OCI-LY7 (cell line): ENCODE results near the gene CAMK4. TPM values are rescaled to one million over a fixed set of nuclear protein-coding genes. Genes with fewer than 3 reads are reported as not detected.

ENCODE experiments used
- BruUV-seq: library from RNA; stranded (reverse); fragments of 400-500 nt; replicated peaks from 2 replicates; lab custom pipeline; 2021; lab: Mats Ljungman, UMichigan
- CTCF ChIA-PET: fragments of 300-600 bp; sonication (Branson Sonifier 250); formaldehyde crosslinking; loops from one replicate; lab custom pipeline; 2022; ENCODE audit warnings: antibody characterized with exemption; ENCODE audit not compliant: unreplicated experiment; lab: Charles Lee
- POLR2A ChIA-PET: fragments of 300-600 bp; sonication (Branson Sonifier 250); formaldehyde crosslinking; loops from one replicate; lab custom pipeline; 2022; ENCODE audit warnings: antibody characterized with exemption; lab: Charles Lee
- DNase-seq: peaks from one replicate; pipeline ENCODE4 v3.0.0-alpha.2; 2015; ENCODE audit warnings: low spot score
- H2AFZ ChIP-seq: fragments of 200-600 bp; sonication (generic), shearing (Covaris generic); 2 replicates; pipeline ENCODE4 v1.6.1; 2014; ENCODE audit warnings: mild to moderate bottlenecking, antibody characterized with exemption, low read length, moderate library complexity
- H3K27ac ChIP-seq: fragments of 200-600 bp; sonication (generic); 2 replicates; pipeline ENCODE4 v1.5.1; 2014; ENCODE audit warnings: mixed run types, low read depth, mild to moderate bottlenecking, moderate library complexity, low read length, inconsistent platforms; ENCODE audit not compliant: poor library complexity, severe bottlenecking
- H3K36me3 ChIP-seq: fragments of 200-600 bp; sonication (generic); 2 replicates; pipeline ENCODE4 v1.6.1; 2014; ENCODE audit warnings: mild to moderate bottlenecking, antibody characterized with exemption, low read length, moderate library complexity, mixed read lengths; ENCODE audit not compliant: insufficient read depth
- H3K4me1 ChIP-seq: fragments of 200-600 bp; sonication (generic); 2 replicates; pipeline ENCODE4 v1.5.1; 2014; ENCODE audit warnings: mild to moderate bottlenecking, low read length; ENCODE audit not compliant: insufficient read depth, poor library complexity, severe bottlenecking
- H3K4me2 ChIP-seq: fragments of 200-600 bp; sonication (generic); 2 replicates; pipeline ENCODE4 v1.6.1; 2014; ENCODE audit warnings: mild to moderate bottlenecking, low read length
- H3K4me3 ChIP-seq: fragments of 200-600 bp; sonication (generic); 2 replicates; pipeline ENCODE4 v1.5.1; 2014; ENCODE audit warnings: mild to moderate bottlenecking, low read depth, low read length; ENCODE audit not compliant: poor library complexity, severe bottlenecking
- H3K79me2 ChIP-seq: fragments of 200-600 bp; sonication (generic); 2 replicates; pipeline ENCODE4 v1.6.1; 2016; ENCODE audit warnings: low read depth, mild to moderate bottlenecking, low read length, moderate library complexity, mixed read lengths; ENCODE audit not compliant: insufficient read depth
- H3K9me2 ChIP-seq: fragments of 200-600 bp; sonication (generic); 2 replicates; pipeline ENCODE4 v1.6.1; 2016; ENCODE audit warnings: mild to moderate bottlenecking, low read length, mixed read lengths; ENCODE audit not compliant: insufficient read depth
- H3K9me3 ChIP-seq: fragments of 200-600 bp; sonication (generic); 2 replicates; pipeline ENCODE4 v1.6.1; 2014; ENCODE audit warnings: mild to moderate bottlenecking, mixed run types, low read length, mixed read lengths
- H4K20me1 ChIP-seq: fragments of 200-600 bp; sonication (generic); 2 replicates; pipeline ENCODE4 v1.6.1; 2014; ENCODE audit warnings: mild to moderate bottlenecking, antibody characterized with exemption, low read length, moderate library complexity, mixed read lengths; ENCODE audit not compliant: insufficient read depth
- EZH2phosphoT487 ChIP-seq: fragments of 200-600 bp; sonication (generic); IDR thresholded peaks from 2 replicates; pipeline ENCODE4 v1.6.1; 2018; ENCODE audit warnings: low read depth, borderline replicate concordance, mild to moderate bottlenecking, mixed run types, antibody characterized with exemption, low read length, moderate library complexity, mixed read lengths
- intact Hi-C: fragments of 100-400 bp; cut with micrococcal nuclease; formaldehyde crosslinking; loops from one replicate; pipeline ENCODE4 v1.10.0; 2022; ENCODE audit not compliant: unreplicated experiment
- total RNA-seq, 2 experiments: library from RNA; depleted of rRNA in 1 of 2; stranded (reverse); fragments of >200 nt in 1 of 2; shearing (Covaris generic) in 1 of 2; gene quantifications; 2 replicates each; pipeline ENCODE4 v1.2.3, GENCODE V29; 2014 to 2022
- TF ChIP-seq, protein P1 (sequence below): fragments of 200-600 bp; sonication (generic); conservative IDR thresholded peaks from 2 replicates; pipeline ENCODE4 v1.5.1; 2014; ENCODE audit warnings: mild to moderate bottlenecking, antibody characterized with exemption, low read length, moderate library complexity, mixed read lengths

Gene CAMK4
- total RNA-seq, 2 experiments from 2014 or later, result 25.4 to 40.2 TPM

DNA sequence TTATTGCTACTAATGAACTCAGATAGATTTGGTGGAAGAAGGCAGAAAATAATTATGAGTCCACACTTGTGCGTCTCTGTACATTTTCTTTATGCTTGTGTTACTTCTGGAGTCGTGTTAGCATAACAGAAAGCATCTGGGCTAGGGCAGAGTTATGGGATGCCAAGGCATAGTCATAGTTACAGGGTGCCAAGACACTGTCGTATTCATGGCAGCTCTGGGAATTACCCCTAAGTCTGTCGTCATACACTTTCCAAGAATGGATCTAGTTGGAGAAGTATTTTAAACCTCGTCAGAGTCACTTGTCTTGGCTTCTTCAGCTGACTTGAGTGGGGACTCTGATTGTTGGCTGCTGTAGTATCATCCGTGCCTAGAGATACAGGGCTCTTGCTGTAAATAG lies 27.7 kb downstream of the CAMK4 start:
- H3K27ac ChIP-seq, result no peak overlapping the region
- intact Hi-C loops, result loop anchor here (2.0 kb wide), 1 partner anchor 23 kb away; no protein-coding TSS in a partner anchor
- H3K4me2 ChIP-seq, result no peak overlapping the region
- peaks cover 14% of the 10 kb centered on the region; the same call in 1 of the 2 replicates for H3K79me2 ChIP-seq
- H3K36me3 ChIP-seq, result 0 out of 2 replicates have a peak, but pooled peaks cover 4% of the 10 kb centered on the region
- DNase-seq, result no peak
- H3K9me3 ChIP-seq, result peaks cover 12% of the 10 kb centered on the region; the same call in 1 of the 2 replicates
- H3K4me1 ChIP-seq, result peaks cover 34% of the 10 kb centered on the region
- no TSS peak for BruUV-seq
- no peak for TF ChIP-seq EZH2phosphoT487
- TF ChIP-seq, protein P1, sequence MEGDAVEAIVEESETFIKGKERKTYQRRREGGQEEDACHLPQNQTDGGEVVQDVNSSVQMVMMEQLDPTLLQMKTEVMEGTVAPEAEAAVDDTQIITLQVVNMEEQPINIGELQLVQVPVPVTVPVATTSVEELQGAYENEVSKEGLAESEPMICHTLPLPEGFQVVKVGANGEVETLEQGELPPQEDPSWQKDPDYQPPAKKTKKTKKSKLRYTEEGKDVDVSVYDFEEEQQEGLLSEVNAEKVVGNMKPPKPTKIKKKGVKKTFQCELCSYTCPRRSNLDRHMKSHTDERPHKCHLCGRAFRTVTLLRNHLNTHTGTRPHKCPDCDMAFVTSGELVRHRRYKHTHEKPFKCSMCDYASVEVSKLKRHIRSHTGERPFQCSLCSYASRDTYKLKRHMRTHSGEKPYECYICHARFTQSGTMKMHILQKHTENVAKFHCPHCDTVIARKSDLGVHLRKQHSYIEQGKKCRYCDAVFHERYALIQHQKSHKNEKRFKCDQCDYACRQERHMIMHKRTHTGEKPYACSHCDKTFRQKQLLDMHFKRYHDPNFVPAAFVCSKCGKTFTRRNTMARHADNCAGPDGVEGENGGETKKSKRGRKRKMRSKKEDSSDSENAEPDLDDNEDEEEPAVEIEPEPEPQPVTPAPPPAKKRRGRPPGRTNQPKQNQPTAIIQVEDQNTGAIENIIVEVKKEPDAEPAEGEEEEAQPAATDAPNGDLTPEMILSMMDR, result no peak
- no peaks in the 10 kb centered on the region for H3K9me2 ChIP-seq
- POLR2A ChIA-PET, result no interaction called here
- no peaks in the 10 kb centered on the region for H4K20me1 ChIP-seq
- CTCF ChIA-PET, result no interaction called here
- H3K4me3 ChIP-seq, result no peak overlapping the region
- H2AFZ ChIP-seq, result no peak overlapping the region

DNA sequence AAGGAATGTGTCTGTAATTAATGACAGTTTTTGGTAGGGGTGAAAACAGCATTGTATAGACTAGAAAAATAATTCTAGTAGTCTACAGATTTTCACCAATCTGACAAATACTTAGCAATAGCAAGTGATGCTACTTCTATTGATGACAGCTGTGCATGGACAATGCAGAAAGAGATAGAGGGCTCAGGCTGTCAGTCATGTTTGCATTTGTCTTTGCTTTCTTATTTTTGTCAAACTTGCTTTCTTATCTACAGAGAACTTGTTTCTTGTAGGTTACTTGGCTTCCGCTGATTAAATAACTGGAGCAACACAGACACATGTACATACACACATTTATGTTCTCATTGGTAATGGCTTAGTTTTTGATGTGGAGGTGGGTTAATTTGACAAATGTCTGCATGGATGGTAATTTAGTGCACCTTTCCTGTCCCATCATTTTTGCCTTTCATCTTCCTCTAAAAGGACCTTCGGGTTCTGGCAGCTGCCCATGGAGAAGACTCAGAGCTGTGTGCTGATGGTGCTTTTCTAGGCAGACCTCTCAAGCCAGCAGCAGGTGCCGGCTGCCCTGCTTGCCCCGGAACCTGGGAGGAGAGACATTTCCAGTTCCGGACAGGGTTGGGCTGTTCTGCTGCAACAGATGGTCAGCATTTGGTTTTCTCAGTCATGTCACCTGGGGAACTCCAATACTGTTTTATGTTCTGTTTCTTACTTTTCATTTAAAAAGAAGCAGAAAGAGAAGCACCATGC lies 28.8 kb downstream of the CAMK4 start:
- no peak for TF ChIP-seq EZH2phosphoT487
- TF ChIP-seq, protein P1, result no peak
- H3K27ac ChIP-seq, result no peak overlapping the region
- peaks cover 13% of the 10 kb centered on the region; the same call in 1 of the 2 replicates for H3K9me3 ChIP-seq
- H4K20me1 ChIP-seq, result no peaks in the 10 kb centered on the region
- H3K79me2 ChIP-seq, result peaks cover 14% of the 10 kb centered on the region; the same call in 1 of the 2 replicates
- 0 out of 2 replicates have a peak, but pooled peaks cover 7% of the 10 kb centered on the region for H3K36me3 ChIP-seq
- peak overlapping the region; percentile 59 for H3K4me2 ChIP-seq
- no peak overlapping the region for H2AFZ ChIP-seq
- peak overlapping the region; percentile 0 for H3K4me3 ChIP-seq
- peak; percentile 44 for DNase-seq
- ChIA-PET POLR2A (interaction anchor here (0.8 to 2.1 kb wide), 6 partner anchors 9 to 28 kb away, joined by 3 to 9 read pairs (median 4); partner anchors contain the start of gene CAMK4), CTCF (no interaction called here)
- no TSS peak for BruUV-seq
- intact Hi-C loops, result loop anchor here (2.0 kb wide), 1 partner anchor 24 kb away; no protein-coding TSS in a partner anchor
- H3K9me2 ChIP-seq, result no peaks in the 10 kb centered on the region
- H3K4me1 ChIP-seq, result peaks cover 34% of the 10 kb centered on the region
